Measurements from ENCODE around the gene TSPAN13.

- TF ChIP-seq CTCF (IDR thresholded peaks at IDR 0.05) = no peak
- TF ChIP-seq POLR2A (IDR thresholded peaks at IDR 0.05) = no peak
These were observed 79.8 kb downstream of the TSPAN13 start for GRCh38 chr7:16833373-16833772.

Data from Peyer's patch (tissue), 4 donors.